HG02852 (cell line): ENCODE data around the gene PLPPR2.
"Not testable (repeated sequence)": the region's sequence is repeated elsewhere in the genome, so short reads cannot be mapped to it uniquely, and the experiment has no call there.

Experiments used
- ATAC-seq: cut with Tn5 transposase; IDR thresholded peaks from one replicate; pipeline ENCODE4 v1.9.1; 2021; ENCODE audit warnings: mild to moderate bottlenecking, moderate library complexity; ENCODE audit not compliant: unreplicated experiment

PLPPR2 gene

DNA sequence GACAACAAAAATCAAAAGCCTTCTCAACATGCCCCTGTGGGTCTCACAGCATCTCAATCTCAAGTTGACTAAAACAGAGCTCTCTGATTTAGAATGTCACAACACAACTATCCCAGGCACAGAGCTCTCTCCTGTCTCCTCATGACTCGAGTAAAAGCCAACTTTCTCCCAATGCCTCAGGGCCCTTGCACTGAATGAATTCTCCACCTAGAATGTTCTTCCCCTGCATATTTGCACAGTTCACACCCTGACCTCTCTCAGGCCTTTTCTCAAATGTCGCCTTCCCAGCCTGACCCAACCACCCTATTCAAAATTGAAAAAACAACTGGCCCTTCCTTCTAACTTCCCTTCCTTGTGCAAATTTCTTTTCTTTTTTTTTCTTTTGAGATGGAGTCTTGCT lies 15.5 kb downstream of the PLPPR2 start:
- no peak for ATAC-seq

DNA sequence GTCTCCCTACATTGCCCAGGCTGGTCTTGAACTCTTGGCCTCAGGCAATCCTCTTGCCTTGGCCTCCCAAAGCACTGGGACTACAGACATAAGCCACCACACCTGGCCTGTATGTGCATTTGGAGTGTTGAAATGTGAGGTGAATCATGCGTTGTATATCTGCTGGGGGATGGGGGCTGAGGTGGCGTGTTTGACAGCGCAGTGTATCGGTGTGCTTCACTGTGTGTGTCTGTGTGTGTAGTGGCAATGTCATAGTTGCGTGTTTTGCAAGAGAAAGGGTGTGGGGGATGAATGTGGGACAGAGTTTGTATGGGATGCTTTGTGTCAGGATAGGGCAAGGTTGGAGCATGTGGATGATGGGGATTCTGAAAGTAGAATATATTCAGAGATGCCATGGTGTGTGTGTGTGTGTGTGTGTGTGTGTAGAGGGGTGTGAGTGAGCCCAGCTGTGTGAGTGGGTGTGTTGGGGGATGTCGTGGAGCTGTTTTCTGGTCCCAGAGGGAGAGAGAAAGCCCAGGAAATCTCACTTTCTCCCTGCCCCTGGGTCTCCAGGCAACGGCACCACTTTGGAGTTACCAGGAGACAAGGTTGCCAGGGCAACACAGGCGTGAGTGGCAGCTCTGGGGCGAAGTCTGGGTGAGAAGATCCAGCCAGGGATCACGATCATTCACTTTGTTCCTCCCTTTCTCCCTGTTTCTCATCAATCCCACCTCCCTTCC lies 18.1 kb downstream of the PLPPR2 start:
- no peak for ATAC-seq

DNA sequence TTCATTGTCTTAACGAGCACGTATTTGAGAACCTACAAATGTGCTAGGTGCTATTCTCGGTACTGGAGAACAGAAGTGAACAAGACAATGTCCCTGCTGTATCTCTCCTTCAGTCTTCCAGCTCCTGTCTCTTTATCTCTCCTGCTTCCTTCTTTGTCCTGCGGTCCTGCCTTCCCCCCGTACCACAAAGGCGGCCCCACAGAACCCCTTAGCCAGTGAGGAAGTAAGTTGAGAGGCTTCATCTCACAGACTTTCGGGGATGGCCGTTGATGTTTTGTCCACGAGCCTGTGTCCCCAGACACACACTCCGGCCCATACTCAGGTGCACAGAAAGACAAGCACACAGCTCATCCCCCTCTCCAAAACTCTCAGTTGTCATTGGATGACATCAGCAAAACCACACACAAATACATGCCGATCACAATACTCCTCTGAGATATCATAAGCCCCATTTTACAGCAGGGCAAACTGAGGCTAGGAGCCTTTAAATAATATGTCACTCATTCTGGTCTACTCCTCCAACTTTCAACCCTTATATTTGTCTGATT lies 18.7 kb downstream of the PLPPR2 start:
- no peak for ATAC-seq

DNA sequence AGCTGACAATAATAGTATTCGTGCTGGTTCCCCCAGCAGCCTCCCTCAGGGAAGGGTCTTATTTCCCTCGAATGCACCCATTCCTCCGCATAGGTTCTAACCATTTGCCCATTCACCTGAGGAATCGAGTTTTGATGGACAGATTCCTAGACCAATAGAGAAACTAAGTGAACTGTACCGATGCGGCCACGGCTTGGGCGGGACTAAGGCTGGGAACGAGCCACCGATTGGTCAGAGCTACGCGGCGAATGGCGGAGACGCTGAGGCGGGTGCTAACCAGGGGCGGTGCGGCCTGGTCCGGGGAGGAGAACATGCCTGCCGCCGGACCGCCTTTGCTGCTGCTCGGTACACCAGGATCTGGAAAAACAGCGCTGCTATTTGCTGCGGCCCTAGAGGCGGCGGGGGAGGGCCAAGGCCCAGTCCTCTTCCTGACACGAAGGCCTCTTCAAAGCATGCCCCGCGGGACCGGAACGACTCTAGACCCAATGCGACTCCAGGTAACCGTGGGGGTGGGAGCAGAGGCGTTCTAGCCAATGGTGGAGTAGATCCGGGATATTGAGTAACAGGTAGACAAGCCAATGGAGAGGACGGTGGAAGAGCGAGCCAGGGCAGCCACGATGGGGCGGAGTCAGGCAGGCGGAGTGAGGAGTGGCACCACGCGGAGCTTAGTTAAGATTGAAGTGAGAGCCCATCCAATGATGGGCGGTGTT lies 19.4 kb downstream of the PLPPR2 start, which contains the start of gene SWSAP1:
TSS of gene SWSAP1 (plus strand) at position 234 of the 710 bp plus-strand sequence. CDS start at position 249, 15 bp downstream.
- ATAC-seq: peak; percentile 89

DNA sequence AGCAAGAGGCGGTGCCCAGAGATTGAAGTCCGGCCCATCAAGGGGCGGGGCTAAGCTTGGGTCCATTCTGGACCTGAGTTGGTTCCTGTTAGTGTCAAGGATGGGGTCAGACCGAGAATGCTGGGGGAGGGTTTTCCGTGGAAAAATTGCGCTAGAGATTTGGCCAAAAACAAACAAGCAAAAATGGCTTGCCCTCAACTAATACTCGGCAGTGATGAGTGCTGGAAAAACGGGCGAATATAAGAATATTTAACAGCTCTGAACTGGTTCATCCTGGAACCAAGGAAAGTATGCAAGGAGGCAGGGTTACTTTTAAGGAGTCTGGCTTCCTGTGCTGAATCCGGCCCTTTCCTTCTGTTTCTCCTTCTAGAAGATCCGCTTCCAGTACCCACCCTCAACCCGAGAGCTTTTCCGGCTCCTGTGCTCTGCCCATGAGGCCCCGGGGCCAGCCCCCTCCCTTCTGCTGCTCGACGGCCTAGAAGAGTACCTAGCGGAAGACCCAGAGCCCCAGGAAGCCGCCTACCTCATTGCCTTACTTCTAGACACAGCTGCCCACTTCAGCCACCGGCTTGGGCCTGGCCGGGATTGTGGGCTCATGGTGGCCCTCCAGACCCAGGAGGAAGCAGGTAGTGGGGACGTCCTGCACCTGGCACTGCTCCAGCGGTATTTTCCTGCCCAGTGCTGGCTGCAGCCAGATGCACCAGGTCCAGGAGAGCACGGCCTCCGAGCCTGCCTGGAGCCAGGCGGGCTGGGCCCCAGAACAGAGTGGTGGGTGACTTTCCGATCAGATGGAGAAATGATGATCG lies 20.1 kb downstream of the PLPPR2 start:
- ATAC-seq: no peak

DNA sequence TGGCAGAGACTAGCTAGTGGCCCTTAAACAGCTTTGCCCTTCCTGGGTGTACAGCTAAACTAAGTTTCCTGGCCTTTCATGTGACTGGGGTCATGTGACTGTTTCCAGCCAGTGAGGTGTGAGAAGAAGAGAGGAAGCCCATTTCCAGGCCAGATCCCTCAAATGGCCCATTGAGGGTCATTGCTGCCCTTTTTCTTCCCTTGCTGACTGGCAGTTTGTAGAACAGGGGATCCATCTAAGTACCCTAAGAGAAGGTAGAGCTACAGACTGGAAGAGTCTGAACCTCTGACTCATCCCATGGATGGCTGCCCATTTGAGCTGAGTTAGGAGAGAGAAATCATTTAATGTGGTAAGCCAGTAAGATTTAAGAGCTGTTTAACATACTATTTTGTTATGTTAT lies 22.0 kb downstream of the PLPPR2 start:
- ATAC-seq: no peak

DNA sequence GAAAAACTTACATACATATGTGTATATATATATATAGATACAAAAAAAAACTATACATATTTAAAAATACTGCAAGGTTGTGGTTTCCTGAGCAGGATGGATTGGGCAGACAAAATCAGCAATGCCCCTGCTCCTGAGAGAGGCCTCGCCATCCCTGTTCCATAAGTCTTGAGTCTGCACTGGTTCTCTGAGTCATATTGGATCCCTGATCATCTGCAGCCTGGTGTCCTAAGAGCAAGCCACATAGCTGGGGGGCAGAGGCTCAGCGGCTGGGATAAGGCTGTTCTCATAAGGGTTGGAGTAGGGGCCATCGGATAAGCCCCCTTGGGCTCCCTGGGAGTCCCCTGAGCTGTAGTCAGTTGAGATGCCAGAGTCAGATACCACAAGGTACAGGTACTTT lies 22.5 kb downstream of the PLPPR2 start:
- no peak for ATAC-seq

DNA sequence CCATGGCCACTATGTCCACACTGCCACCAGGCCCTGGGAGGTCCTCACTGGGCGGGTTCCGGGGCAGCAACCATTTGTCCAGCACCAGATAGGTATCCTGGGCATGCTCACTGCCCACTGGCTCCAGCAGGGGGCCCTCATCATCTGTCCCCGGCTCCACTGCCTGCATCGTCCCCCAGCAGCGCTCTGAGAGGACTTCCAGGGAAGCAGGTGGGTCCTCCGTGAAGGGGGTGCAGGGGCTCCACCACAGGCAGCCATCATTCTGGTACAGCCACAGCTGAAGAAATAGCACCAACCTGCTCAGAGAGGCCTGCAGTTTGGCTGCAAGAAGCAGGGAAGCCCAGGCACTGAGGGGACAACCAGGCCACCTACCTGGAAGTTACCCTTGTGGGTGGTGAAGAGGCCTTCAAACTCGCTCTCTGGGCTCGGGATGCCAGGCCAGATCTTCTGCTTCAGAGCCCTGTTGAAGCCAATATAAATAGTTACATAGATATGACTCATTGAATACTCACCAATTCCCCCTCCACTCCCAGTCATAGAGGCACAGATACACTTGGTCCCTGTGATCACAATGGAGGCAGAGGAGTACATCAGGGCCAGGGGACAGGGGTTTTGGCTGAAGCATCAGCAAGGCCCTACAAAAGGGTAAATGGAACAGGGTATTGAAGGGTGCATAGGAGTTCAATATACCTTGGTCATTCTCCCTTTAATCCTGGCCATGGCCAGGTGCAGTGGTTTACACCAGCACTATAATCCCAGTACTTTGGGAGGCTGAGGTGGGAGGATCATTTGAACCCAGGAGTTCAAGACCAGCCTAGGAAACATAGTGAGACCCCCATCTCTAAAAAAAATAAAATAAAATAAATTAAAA lies 23.3 kb downstream of the PLPPR2 start:
- ATAC-seq: no peak

DNA sequence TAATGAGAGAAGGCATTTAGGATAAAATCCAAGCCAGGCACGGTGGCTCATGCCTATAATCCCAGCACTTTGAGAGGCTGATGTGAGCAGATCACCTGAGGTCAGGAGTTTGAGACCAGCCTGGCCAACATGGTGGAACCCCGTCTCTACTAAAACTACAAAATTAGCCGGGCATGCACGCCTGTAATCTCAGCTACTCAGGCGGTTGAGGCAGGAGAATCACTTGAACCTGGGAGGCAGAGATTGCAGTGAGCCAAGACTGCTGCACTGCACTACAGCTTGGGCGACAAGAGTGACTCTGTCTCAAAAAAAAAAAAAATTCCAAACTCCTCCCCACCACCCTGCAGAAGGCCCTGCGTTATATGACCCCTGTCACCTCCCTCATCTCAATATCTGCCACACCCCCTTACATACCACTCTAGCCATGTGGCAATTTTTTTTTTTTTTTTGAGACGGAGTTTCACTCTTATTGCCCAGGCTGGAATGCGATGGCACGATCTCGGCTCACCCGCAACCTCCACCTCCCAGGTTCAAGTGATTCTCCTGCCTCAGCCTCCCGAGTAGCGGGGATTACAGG lies 24.1 kb downstream of the PLPPR2 start:
- not testable (repeated sequence) for ATAC-seq

DNA sequence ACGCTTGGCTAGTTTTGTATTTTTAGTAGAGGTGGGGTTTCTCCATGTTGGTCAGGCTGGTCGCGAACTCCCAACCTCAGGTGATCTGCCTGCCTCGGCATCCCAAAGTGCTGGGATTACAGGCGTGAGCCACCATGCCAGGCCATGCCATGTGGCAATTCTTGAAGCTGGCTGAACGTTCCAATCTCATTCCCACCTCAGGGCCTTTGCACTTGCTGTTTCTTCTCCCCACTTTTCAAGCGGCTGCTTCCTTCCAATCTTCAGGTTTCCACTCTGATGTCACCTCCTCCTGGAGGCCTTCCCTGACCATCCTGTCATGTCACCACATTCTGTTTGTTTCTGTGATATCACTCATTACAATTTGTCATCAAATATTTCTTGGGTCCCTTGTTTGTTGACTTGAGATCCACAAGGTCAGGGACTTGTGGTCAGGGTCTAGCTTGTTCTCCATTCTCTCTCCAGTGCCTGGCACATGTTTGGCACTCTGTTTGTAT lies 24.7 kb downstream of the PLPPR2 start:
- ATAC-seq: no peak

DNA sequence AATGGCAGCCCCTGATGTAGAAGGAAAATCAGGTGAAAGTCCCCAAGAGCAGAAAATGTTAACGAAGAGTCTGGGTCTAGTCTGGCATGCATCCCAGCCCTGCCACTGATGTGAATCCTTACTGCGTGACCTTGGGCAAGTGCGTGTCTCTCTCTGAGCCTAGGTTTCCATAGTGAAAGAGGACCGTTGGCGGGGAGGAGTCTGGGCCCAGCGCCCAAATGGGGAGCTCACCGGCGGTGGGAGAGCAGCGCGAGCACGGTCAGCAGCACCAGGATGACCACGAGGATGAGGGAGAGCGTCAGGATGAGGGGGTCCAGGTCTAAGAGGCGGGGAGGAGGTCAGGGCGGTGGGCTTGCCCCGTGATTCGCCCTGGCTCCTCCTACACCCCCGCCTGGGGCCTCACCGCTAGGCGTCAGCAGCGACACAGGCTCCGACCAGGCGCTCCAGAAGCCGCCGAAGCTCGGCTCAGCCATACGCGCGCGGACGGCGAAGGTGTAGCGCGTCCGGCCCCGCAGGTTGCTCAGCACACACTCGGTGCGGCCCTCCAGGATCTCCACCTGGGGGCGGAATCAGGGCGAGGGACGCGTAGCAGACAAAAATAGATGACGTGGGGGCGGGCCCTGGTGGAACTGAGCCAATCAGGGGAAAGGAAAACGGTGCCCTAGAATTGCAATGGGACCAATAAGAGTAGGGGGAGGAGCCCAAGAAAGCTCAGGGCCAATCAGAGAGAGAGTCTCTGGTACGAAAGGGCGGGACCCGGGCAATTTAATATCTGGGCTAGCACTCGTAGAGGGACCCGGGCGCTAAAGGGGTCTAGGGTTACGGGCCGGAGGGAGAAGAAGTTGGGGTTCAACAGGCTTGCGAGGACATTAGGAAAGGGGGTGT lies 25.7 kb downstream of the PLPPR2 start:
- ATAC-seq: peak; percentile 83

DNA sequence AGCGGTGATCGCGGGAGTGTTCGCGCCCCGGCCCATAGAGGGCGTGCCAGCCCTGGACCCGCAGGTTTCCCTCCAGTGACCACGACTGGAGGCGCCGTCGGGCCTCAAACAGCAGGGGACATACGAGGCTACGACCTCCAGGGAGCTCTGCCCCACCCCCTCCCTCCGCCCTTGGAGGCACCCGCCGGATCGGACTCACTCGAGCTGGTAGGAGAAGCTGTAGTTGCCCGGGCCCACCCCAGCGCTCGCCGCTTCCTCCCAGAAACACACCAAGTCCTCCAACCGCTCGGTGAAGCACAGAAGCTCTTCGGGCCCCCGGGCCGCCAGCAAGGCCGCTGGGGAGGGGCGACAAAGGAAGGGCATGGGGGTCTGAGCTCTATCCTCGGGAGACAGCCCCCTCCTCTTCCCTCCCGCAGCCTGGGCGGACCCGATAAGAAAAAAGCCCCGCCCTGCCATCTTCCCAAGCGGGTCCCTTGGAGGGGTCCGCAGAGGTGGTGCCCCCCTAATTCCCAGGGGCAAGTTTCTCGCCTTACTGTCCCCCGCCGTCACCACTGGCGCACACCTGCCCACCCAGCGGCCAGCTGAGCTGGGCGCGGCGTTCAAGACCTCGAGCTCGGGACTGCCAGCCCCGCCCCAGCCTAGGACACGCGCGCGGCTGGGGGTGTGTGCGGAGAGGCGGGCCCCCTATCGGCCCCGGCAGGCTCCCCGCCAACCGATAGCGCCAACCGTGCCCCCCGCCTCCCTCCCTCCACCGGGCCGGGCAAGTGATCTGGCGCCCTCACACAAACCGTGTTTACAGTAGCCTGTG lies 27.9 kb downstream of the PLPPR2 start:
- no peak for ATAC-seq

DNA sequence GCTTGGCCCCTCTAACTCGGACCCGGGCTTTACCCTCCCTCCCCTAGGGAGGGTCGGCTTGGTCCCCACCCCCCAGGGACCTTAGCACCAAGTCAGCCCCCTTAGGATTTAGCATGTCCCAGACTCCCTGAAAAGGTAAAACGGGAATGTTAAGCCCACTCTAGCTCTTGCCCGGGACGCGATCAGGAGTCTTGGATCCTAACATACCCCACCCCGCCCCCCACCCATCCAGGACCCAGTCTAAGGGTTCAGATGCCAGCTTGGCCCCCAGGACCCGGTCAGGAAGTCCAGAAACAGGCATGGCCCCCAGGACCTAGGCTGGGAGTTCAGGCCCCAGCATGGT lies 28.4 kb downstream of the PLPPR2 start:
- ATAC-seq: no peak

DNA sequence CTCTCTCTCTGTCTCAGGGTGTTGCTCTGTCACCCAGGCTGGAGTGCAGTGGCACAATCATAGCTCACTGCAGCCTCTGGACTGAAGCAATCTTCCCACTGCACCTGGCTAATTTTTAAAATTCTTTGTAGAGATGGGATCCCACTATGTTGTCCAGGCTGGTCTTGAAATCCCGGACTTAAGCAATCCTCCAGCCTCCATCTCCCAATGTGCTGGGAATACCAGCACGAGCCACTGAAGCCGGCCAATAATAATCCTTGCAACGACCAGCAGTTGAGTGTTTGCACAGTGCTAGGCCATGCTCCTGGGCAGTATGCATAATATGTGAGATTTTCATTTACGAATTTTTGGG lies 29.5 kb downstream of the PLPPR2 start:
- ATAC-seq: no peak

DNA sequence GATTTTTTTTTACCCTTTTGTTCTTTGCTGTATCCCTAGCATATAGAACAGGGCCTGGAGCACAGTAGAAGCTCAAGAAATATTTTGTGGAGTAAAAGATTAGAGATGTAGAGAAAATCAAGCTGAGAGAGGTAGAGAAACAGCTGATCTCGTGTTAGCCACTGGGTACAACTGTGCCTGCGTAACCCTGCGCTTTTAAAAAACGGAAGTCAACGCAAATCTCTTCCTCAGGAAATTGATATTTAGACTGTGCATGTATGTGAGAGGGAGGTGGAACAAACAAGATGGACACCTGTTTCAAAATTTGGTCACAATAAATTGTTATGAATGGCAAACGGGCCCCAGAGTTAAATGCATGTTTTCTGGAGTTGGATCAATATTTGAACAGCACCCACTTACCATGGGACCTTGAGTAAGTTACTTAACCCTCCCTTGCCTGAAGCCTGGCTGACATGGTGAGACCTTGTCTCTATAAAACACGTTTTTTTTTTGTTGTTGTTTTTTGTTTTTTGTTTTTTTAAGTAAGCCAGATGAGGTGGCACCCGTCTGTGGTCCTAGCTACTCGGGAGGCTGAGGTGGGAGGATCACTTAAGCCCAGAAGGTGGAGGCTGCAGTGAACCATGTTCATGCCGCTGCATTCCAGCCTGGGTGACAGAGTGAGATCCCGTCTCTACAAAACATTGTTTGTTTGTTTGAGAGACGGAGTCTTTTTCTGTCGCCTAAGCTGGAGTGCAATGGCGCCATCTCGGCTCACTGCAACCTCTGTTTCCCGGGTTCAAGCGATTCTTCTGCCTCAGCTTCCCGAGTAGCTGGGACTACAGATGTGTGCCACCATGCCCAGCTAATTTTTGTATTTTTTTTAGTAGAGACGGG lies 32.2 kb downstream of the PLPPR2 start:
- ATAC-seq: no peak

DNA sequence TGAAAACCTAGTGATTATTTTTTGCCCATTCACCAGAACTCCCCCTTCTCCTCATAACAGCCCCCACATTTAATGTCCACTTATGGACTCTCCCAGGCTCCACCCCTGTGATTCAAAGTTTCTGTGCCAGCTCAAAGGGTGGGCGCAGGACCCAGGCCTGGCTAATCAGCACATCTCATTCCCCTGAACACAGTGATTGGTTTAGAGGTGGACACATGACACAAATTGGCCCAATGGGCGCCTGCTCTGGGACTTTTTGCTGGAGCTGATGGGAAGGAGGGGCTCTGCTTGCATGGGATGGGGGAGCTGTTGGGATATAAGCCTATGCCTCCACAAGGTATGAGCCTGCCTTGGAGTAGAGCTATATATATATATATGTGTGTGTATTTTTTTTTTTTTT lies 35.1 kb downstream of the PLPPR2 start:
- no peak for ATAC-seq

DNA sequence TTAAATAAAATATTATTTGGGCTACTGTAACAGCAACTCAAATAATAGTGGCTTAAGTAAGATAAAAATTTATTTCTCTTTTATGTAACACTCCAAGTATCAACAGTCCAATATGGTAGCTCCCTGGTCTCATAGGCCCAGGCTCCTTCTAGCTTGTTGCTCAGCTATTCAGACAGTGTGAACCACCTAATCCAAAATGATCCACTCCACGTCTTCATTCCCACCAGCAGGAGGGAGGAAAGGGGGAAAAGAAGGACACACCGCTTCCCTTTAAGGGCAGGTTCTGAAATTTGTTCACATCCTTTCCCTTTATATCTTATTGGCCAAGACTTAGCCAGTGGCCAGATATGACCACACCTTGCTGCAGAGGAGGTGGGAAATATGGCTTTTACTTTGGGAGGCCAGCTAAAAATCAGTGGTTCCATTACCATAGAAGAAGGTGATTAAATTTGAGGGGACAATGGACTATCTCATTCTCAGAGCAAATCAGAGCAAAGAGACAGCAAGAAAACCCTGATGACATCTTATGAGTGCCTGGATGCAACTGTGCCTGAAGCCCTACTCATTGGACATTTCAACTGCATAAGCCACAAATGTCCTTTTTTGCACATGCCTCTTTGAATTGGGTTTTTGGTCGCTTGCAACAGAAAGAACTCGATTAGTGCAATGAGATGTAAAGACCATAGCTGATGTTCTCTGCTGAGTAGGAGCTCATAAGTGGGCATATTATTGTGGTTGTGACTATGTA lies 35.9 kb downstream of the PLPPR2 start:
- no peak for ATAC-seq
